SK-N-MC (cell line): ENCODE data around the gene TMEM11.

ENCODE experiments used
- EZH2 ChIP-seq: fragments of 200-600 bp; sonication (generic); IDR thresholded peaks from one replicate; pipeline ENCODE4 v1.6.1; 2017; ENCODE audit warnings: antibody characterized with exemption
- POLR2AphosphoS5 ChIP-seq: IDR thresholded peaks from 2 replicates; pipeline ENCODE4 v1.6.1; 2012; ENCODE audit warnings: mild to moderate bottlenecking, low read depth, low read length, borderline replicate concordance

- TF ChIP-seq EZH2 (no peak), POLR2AphosphoS5 (no peak)
Measured at GRCh38 chr17:21212826-21213637, 929 bp downstream of the TMEM11 start.
